PFSK-1 (cell line): ENCODE data around the gene CCDC97.

Experiments
- POLR2AphosphoS5 ChIP-seq: IDR thresholded peaks from 2 replicates; pipeline ENCODE4 v1.6.1; 2012; ENCODE audit warnings: low read depth, mild to moderate bottlenecking, control low read depth, low read length, moderate library complexity
- SIN3A ChIP-seq: IDR thresholded peaks from 2 replicates; pipeline ENCODE4 v1.6.1; 2012; ENCODE audit warnings: mild to moderate bottlenecking, low read length, moderate library complexity, borderline replicate concordance; ENCODE audit not compliant: insufficient read depth
- TF ChIP-seq, protein P1 (sequence below), 2 experiments: IDR thresholded peaks; 2 replicates each; pipeline versions ENCODE4 v1.6.1 to v1.8.0; 2011 to 2012; ENCODE audit warnings: low read depth in 2 of 2, low read length in 2 of 2, control low read depth in 1 of 2, inconsistent platforms in 1 of 2, mild to moderate bottlenecking in 1 of 2, moderate library complexity in 1 of 2; ENCODE audit not compliant: insufficient read depth in 1 of 2

DNA sequence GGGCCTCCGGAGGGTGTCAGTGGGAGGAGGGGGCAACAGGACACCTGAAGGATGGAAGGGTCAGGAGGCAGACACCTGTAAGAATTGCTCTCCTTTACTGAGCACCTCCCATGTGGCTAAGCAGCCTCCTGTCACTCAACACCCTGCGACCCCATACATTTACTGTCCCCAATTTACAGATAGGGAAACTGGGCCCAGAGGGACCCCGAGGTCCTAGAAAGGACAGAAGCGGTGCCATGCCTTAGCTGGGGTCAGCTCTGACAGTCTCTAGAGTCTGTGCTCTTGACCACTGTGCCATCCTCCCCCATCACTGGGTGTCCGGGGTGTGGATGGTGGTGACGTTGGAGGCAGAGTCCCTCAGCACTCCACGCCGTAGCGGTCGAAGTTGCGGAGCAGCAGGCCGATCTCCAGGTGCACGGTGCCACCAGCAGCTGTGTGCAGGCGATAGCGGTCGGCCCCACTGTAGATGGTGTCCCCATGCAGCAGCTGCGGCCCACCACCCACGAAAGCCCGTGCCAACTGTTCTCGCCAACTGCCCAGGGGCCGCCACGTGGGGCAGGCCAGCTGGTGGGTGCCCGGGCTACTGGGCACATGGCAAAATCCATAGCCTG, 44.5 kb downstream of the CCDC97 start:
- TF ChIP-seq POLR2AphosphoS5: no peak
- TF ChIP-seq, protein P1, sequence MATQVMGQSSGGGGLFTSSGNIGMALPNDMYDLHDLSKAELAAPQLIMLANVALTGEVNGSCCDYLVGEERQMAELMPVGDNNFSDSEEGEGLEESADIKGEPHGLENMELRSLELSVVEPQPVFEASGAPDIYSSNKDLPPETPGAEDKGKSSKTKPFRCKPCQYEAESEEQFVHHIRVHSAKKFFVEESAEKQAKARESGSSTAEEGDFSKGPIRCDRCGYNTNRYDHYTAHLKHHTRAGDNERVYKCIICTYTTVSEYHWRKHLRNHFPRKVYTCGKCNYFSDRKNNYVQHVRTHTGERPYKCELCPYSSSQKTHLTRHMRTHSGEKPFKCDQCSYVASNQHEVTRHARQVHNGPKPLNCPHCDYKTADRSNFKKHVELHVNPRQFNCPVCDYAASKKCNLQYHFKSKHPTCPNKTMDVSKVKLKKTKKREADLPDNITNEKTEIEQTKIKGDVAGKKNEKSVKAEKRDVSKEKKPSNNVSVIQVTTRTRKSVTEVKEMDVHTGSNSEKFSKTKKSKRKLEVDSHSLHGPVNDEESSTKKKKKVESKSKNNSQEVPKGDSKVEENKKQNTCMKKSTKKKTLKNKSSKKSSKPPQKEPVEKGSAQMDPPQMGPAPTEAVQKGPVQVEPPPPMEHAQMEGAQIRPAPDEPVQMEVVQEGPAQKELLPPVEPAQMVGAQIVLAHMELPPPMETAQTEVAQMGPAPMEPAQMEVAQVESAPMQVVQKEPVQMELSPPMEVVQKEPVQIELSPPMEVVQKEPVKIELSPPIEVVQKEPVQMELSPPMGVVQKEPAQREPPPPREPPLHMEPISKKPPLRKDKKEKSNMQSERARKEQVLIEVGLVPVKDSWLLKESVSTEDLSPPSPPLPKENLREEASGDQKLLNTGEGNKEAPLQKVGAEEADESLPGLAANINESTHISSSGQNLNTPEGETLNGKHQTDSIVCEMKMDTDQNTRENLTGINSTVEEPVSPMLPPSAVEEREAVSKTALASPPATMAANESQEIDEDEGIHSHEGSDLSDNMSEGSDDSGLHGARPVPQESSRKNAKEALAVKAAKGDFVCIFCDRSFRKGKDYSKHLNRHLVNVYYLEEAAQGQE (IDR thresholded peaks at IDR 0.05; ENCODE audit: insufficient read depth in 1 of 2, low read depth in 2 of 2, low read length in 2 of 2): no peak
- no peak for TF ChIP-seq SIN3A
